Thyroid gland (tissue), 4 donors: ENCODE results near the gene GATA6. TPM values are rescaled to one million over a fixed set of nuclear protein-coding genes. Genes with fewer than 3 reads are reported as not detected.

Experiments used
- DNase-seq, 2 donors: peaks; one replicate each; pipeline ENCODE4 v3.0.0-alpha.2; 2019
- H3K27ac ChIP-seq, 3 donors: fragments of 200-600 bp; sonication (generic); 1 replicate in 2 of 3; 2 replicates in 1 of 3; pipeline ENCODE4 v1.5.1; 2016 to 2019; ENCODE audit warnings: mild to moderate bottlenecking in 1 of 3, moderate library complexity in 1 of 3
- H3K27me3 ChIP-seq: fragments of 200-600 bp; sonication (generic); one replicate; pipeline ENCODE4 v1.5.1; 2019
- H3K36me3 ChIP-seq, 2 donors: fragments of 200-600 bp; sonication (generic); one replicate each; pipeline ENCODE4 v1.5.1; 2016 to 2019
- H3K4me1 ChIP-seq, 2 donors: fragments of 200-600 bp; sonication (generic); one replicate each; pipeline ENCODE4 v1.5.1; 2017 to 2019
- H3K4me3 ChIP-seq, 3 donors: fragments of 200-600 bp; sonication (generic); replicated peaks in 1 of 3; 1 replicate in 2 of 3; 2 replicates in 1 of 3; pipeline ENCODE4 v1.5.1; 2016; ENCODE audit warnings: mild to moderate bottlenecking in 1 of 3
- H3K9me3 ChIP-seq: fragments of 200-600 bp; sonication (generic); one replicate; pipeline ENCODE4 v1.5.1; 2017
- CTCF ChIP-seq, 6 experiments: fragments of 200-600 bp in 3 of 6; fragments of 450-650 bp in 3 of 6; sonication (generic) in 3 of 6; IDR thresholded peaks; one replicate each; pipeline ENCODE4 v1.5.1; 2016 to 2019; ENCODE audit warnings: antibody characterized with exemption in 6 of 6, mild to moderate bottlenecking in 2 of 6, inconsistent platforms in 1 of 6, moderate library complexity in 1 of 6
- POLR2A ChIP-seq, 2 donors: fragments of 450-650 bp; IDR thresholded peaks; one replicate each; pipeline ENCODE4 v1.6.1; 2017; ENCODE audit warnings: antibody characterized with exemption in 2 of 2, mild to moderate bottlenecking in 2 of 2, moderate library complexity in 1 of 2
- WGBS, 2 donors: methylation state at CpG; one replicate each; pipeline ENCODE4 v1.1.5; 2017; 5-methylcytosine and 5-hydroxymethylcytosine counted together
- intact Hi-C: fragments of 100-400 bp; cut with DNase I; formaldehyde crosslinking; loops from one replicate; pipeline ENCODE4 v1.15.1; 2023
- total RNA-seq, 4 donors: library from RNA; depleted of rRNA; stranded (reverse); fragments of >200 nt; gene quantifications; one replicate each; pipeline ENCODE4 v1.2.3, GENCODE V29; 2016

Gene GATA6
- total RNA-seq, 4 donors from 2014 or later = 8.5 to 18.9 (median 15.1) TPM

- Histone ChIP-seq H3K36me3 (peaks cover 0 to 8% of the 10 kb centered on the region in 2 donors), H3K4me1 (peaks cover 6 to 8% of the 10 kb centered on the region in 2 donors), H3K27ac (no peak overlapping the region), H3K9me3 (no peaks in the 10 kb centered on the region), H3K4me3 (no peak overlapping the region), H3K27me3 (no peaks in the 10 kb centered on the region)
- TF ChIP-seq CTCF (IDR thresholded peaks at IDR 0.05) (no peak), POLR2A (IDR thresholded peaks at IDR 0.05) (no peak)
- no peak for DNase-seq
- intact Hi-C loops = no loop called here
- WGBS, 2 donors = 82 to 85% methylated on average over 6 of the region's 6 CpGs
Observed at GRCh38 chr18:22199005-22199404, 29.6 kb downstream of the GATA6 start.

- Histone ChIP-seq H3K4me3 (no peak overlapping the region), H3K9me3 (no peaks in the 10 kb centered on the region), H3K36me3 (peaks cover 0 to 8% of the 10 kb centered on the region in 2 donors), H3K27me3 (no peaks in the 10 kb centered on the region), H3K27ac (no peak overlapping the region), H3K4me1 (no peaks in the 10 kb centered on the region)
- no peak for DNase-seq
- 91% methylated on average over 32 of the region's 32 CpGs for WGBS, 2 donors
- no peak for TF ChIP-seq CTCF (IDR thresholded peaks at IDR 0.05)
- no peak for TF ChIP-seq POLR2A (IDR thresholded peaks at IDR 0.05)
- intact Hi-C loops = no loop called here
Observed at GRCh38 chr18:22200611-22201225, 31.3 kb downstream of the GATA6 start.

- TF ChIP-seq CTCF (IDR thresholded peaks at IDR 0.05) = no peak
- TF ChIP-seq POLR2A (IDR thresholded peaks at IDR 0.05) = no peak
- 83 to 87% methylated on average over 1 of the region's 1 CpG for WGBS, 2 donors
- no peak overlapping the region for H3K4me3 ChIP-seq
- peaks cover 0 to 4% of the 10 kb centered on the region in 2 donors for H3K4me1 ChIP-seq
- no peak overlapping the region for H3K27ac ChIP-seq
- no peak for DNase-seq
- intact Hi-C loops = no loop called here
- H3K36me3 ChIP-seq = peaks cover 0 to 8% of the 10 kb centered on the region in 2 donors
- no peaks in the 10 kb centered on the region for H3K27me3 ChIP-seq
- H3K9me3 ChIP-seq = no peaks in the 10 kb centered on the region
Observed at GRCh38 chr18:22203035-22203434, 33.6 kb downstream of the GATA6 start.

GRCh38 chr18:22203536-22204213 lies 34.3 kb downstream of the GATA6 start:
- 53 to 69% methylated on average over 3 of the region's 3 CpGs for WGBS, 2 donors
- TF ChIP-seq CTCF (IDR thresholded peaks at IDR 0.05) (no peak), POLR2A (IDR thresholded peaks at IDR 0.05) (no peak)
- Histone ChIP-seq H3K4me3 (no peak overlapping the region), H3K27ac (no peak overlapping the region), H3K36me3 (peaks cover 0 to 8% of the 10 kb centered on the region in 2 donors), H3K9me3 (no peaks in the 10 kb centered on the region), H3K4me1 (peaks cover 0 to 4% of the 10 kb centered on the region in 2 donors), H3K27me3 (no peaks in the 10 kb centered on the region)
- intact Hi-C loops = no loop called here
- no peak for DNase-seq

- DNase-seq = no peak
- Histone ChIP-seq H3K4me3 (no peak overlapping the region), H3K4me1 (peaks cover 0 to 4% of the 10 kb centered on the region in 2 donors), H3K27ac (no peak overlapping the region), H3K36me3 (peaks cover 0 to 8% of the 10 kb centered on the region in 2 donors), H3K27me3 (no peaks in the 10 kb centered on the region), H3K9me3 (no peaks in the 10 kb centered on the region)
- TF ChIP-seq CTCF (IDR thresholded peaks at IDR 0.05) (no peak), POLR2A (IDR thresholded peaks at IDR 0.05) (no peak)
- WGBS, 2 donors = 90 to 100% methylated on average over 1 of the region's 1 CpG
- intact Hi-C loops = no loop called here
Observed at GRCh38 chr18:22204214-22204536, 34.8 kb downstream of the GATA6 start.
